Measurements from ENCODE around the gene ATP5F1E. TPM values are rescaled to one million over a fixed set of nuclear protein-coding genes. Genes with fewer than 3 reads are reported as not detected.

Gene ATP5F1E
- total RNA-seq, 4 donors from 2014 or later, result 35.8 to 90.0 (median 38.6) TPM

GRCh38 chr20:59014680-59015389, 17.3 kb downstream of the ATP5F1E start:
- TF ChIP-seq CTCF (IDR thresholded peaks at IDR 0.05; ENCODE audit: low read depth), result no peak

- no peak for TF ChIP-seq CTCF (IDR thresholded peaks at IDR 0.05; ENCODE audit: low read depth)
Observed at GRCh38 chr20:59013959-59014608, 18.1 kb downstream of the ATP5F1E start.

- TF ChIP-seq CTCF (IDR thresholded peaks at IDR 0.05; ENCODE audit: low read depth), result no peak
Observed at GRCh38 chr20:59013031-59013951, 18.8 kb downstream of the ATP5F1E start.

- no peak for TF ChIP-seq CTCF (IDR thresholded peaks at IDR 0.05; ENCODE audit: low read depth)
Observed at GRCh38 chr20:59010995-59011873, 20.9 kb downstream of the ATP5F1E start.

GRCh38 chr20:59010321-59010994, 21.7 kb downstream of the ATP5F1E start:
- TF ChIP-seq CTCF (IDR thresholded peaks at IDR 0.05; ENCODE audit: low read depth), result no peak

- TF ChIP-seq CTCF (IDR thresholded peaks at IDR 0.05; ENCODE audit: low read depth), result no peak
Observed at GRCh38 chr20:59008715-59009336, 23.3 kb downstream of the ATP5F1E start.

All from subcutaneous adipose tissue (tissue), 4 donors.